Naive thymus-derived CD8-positive, alpha-beta T cell (primary cell): ENCODE data around the gene SLC2A8. TPM values are rescaled to one million over a fixed set of nuclear protein-coding genes. Genes with fewer than 3 reads are reported as not detected.

Experiments used
- ATAC-seq, 2 donors: fragments of 150-1000 bp; cut with Tn5 transposase in 1 of 2; sonication (Bioruptor Pico), chemical (Tn5 transposase) in 1 of 2; 1 replicate in 1 of 2; 2 replicates in 1 of 2; pipeline ENCODE4 v1.10.0; 2021; ENCODE audit warnings: mild to moderate bottlenecking in 2 of 2, moderate library complexity in 2 of 2
- POLR2A ChIA-PET: fragments of 350-600 bp; sonication (Branson Sonifier 250); formaldehyde crosslinking; loops from one replicate; lab custom pipeline; 2021; ENCODE audit warnings: antibody characterized with exemption; lab: Charles Lee
- DNase-seq, 10 donors: peaks; one replicate each; pipeline versions ENCODE4 v3.0.0 to v3.0.0-alpha.2; 2020 to 2022
- H3K27ac Mint-ChIP-seq, 10 donors: one replicate each; pipeline ENCODE4 v1.8.0; 2020 to 2022; ENCODE audit warnings: mild to moderate bottlenecking in 10 of 10, mixed read lengths in 10 of 10, moderate library complexity in 4 of 10, inconsistent platforms in 1 of 10
- H3K27me3 Mint-ChIP-seq, 5 donors: one replicate each; pipeline ENCODE4 v1.8.0; 2021 to 2022; ENCODE audit warnings: mixed read lengths in 5 of 5
- H3K36me3 Mint-ChIP-seq, 3 donors: one replicate each; pipeline ENCODE4 v1.8.0; 2020 to 2022; ENCODE audit warnings: mixed read lengths in 3 of 3, mild to moderate bottlenecking in 2 of 3, inconsistent platforms in 1 of 3
- H3K4me1 Mint-ChIP-seq, 4 donors: one replicate each; pipeline ENCODE4 v1.8.0; 2021 to 2022; ENCODE audit warnings: mixed read lengths in 4 of 4
- H3K4me3 Mint-ChIP-seq, 10 donors: one replicate each; pipeline ENCODE4 v1.8.0; 2020 to 2022; ENCODE audit warnings: mild to moderate bottlenecking in 10 of 10, mixed read lengths in 10 of 10, moderate library complexity in 6 of 10, inconsistent platforms in 1 of 10
- H3K9me3 Mint-ChIP-seq, 9 donors: one replicate each; pipeline ENCODE4 v1.8.0; 2020 to 2022; ENCODE audit warnings: mixed read lengths in 9 of 9, mild to moderate bottlenecking in 3 of 9, inconsistent platforms in 1 of 9, moderate library complexity in 1 of 9
- polyA plus RNA-seq, 3 donors: library from polyadenylated mRNA; unstranded; fragments of 300-500 nt; fragmentation: Illumina TruSeq; gene quantifications; one replicate each; pipeline ENCODE4 v1.2.3, GENCODE V29; 2021
- total RNA-seq, 8 experiments: library from RNA in 2 of 8; stranded (reverse) in 2 of 8; gene quantifications; one replicate each; pipeline ENCODE4 v1.2.3 and lab custom pipeline; 2021 to 2026

Gene SLC2A8
- total and polyA plus RNA-seq, 5 experiments from 2014 or later: 0.19 to 1.2 (median 0.39) TPM; not detected in 2

DNA sequence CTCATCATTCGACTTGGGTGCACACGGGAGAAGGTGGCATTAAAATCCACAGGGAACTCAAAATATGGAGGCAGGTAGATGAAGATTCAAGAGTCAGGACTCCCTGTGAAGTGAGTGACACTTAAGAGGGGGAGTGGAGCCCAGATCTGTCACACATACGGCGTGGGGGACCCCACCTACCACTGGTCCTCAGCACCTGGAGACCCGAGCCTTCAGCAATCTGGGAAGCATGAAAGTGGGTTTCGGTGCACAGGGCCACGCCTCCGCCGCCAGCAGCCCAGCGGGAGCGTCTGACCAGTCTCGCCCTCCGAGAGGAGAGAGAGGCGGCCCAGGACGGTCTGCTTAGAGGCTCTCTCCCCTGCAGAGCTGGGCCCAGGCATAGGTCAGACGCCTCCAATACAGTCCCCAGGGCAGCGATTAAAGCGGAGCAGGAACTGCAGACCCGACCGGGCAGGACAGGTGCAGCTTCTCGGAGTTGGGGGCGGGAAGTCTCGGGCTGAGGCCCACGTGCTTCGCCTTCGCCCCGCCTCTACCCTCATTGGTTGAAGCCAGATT is 639 bp upstream of the SLC2A8 start:
- no peaks in the 10 kb centered on the region for H3K9me3 Mint-ChIP-seq
- POLR2A ChIA-PET: interaction anchor here (0.6 to 1.7 kb wide), 4 partner anchors 8 to 85 kb away, joined by 3 to 9 read pairs (median 5); partner anchors contain the start of genes LRSAM1 and RPL12
- peaks cover 8 to 21% (median 14%) of the 10 kb centered on the region in 4 donors for H3K4me1 Mint-ChIP-seq
- ATAC-seq (no peak), DNase-seq (no peak)
- no peak overlapping the region for H3K27ac Mint-ChIP-seq
- peaks cover 43 to 89% (median 55%) of the 10 kb centered on the region in 5 donors for H3K27me3 Mint-ChIP-seq
- peak overlapping the region; percentile 39 to 77 (median 64) for H3K4me3 Mint-ChIP-seq
- no peaks in the 10 kb centered on the region for H3K36me3 Mint-ChIP-seq

DNA sequence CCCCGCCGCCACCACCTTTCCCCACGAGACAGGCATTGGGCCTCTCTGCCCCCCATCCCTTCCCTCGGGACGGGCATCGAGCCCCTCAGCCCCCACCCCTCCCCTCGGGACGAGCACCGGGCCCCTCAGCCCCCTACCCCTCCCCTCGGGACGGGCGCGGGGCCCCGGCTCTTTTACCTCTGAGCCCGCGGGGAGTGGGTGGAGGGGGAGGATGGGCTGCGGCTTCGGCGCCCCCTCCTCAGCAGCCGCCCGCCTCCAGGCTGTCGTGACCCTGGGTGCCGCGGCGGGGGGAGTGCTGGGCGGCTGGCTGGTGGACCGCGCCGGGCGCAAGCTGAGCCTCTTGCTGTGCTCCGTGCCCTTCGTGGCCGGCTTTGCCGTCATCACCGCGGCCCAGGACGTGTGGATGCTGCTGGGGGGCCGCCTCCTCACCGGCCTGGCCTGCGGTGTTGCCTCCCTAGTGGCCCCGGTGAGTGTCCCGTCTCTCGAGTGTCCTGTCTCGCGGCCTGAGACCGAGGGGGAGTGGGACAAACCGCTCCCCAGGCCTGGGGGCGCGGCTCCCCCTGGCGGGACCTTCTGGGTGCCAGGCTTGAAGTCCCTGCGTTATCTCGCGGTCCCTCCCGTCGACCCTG is 791 bp downstream of the SLC2A8 start:
- Mint-ChIP-seq H3K4me1 (peaks cover 6 to 21% (median 13%) of the 10 kb centered on the region in 4 donors), H3K4me3 (peak overlapping the region in 9 of 10 donors; percentile 43 to 83 (median 74)), H3K9me3 (no peaks in the 10 kb centered on the region), H3K27me3 (peaks cover 33 to 89% (median 49%) of the 10 kb centered on the region in 5 donors), H3K27ac (no peak overlapping the region), H3K36me3 (no peaks in the 10 kb centered on the region)
- no peak for DNase-seq
- peak in 1 of 2 donors; percentile 17 for ATAC-seq
- POLR2A ChIA-PET: interaction anchor here (1.2 to 1.7 kb wide), 3 partner anchors 9 to 53 kb away, joined by 3 to 9 read pairs (median 7); partner anchors contain the start of genes LRSAM1 and RPL12

GRCh38 chr9:127398275-127398647 is 1.3 kb downstream of the SLC2A8 start:
- Mint-ChIP-seq H3K36me3 (no peaks in the 10 kb centered on the region), H3K27me3 (peaks cover 29 to 89% (median 44%) of the 10 kb centered on the region in 5 donors), H3K4me3 (peak overlapping the region in 9 of 10 donors; percentile 43 to 83 (median 74)), H3K9me3 (no peaks in the 10 kb centered on the region), H3K27ac (no peak overlapping the region), H3K4me1 (peaks cover 6 to 21% (median 13%) of the 10 kb centered on the region in 4 donors)
- POLR2A ChIA-PET: interaction anchor here (0.6 to 1.3 kb wide), 3 partner anchors 52 to 168 kb away, joined by 4 to 6 read pairs (median 6); partner anchors contain the start of genes LRSAM1 and RPL12
- DNase-seq (no peak), ATAC-seq (no peak)

- Mint-ChIP-seq H3K9me3 (no peaks in the 10 kb centered on the region), H3K27ac (no peak overlapping the region), H3K27me3 (peaks cover 25 to 84% (median 42%) of the 10 kb centered on the region in 5 donors), H3K4me3 (peak overlapping the region in 6 of 10 donors; percentile 45 to 83 (median 74)), H3K4me1 (peaks cover 6 to 21% (median 13%) of the 10 kb centered on the region in 4 donors), H3K36me3 (no peaks in the 10 kb centered on the region)
- POLR2A ChIA-PET: interaction anchor here (0.6 to 1.3 kb wide), 4 partner anchors 25 to 168 kb away, joined by 3 to 6 read pairs (median 5); partner anchors contain the start of genes LRSAM1 and RPL12
- DNase-seq (no peak), ATAC-seq (no peak)
Observed at GRCh38 chr9:127398715-127399400, 1.9 kb downstream of the SLC2A8 start.

DNA sequence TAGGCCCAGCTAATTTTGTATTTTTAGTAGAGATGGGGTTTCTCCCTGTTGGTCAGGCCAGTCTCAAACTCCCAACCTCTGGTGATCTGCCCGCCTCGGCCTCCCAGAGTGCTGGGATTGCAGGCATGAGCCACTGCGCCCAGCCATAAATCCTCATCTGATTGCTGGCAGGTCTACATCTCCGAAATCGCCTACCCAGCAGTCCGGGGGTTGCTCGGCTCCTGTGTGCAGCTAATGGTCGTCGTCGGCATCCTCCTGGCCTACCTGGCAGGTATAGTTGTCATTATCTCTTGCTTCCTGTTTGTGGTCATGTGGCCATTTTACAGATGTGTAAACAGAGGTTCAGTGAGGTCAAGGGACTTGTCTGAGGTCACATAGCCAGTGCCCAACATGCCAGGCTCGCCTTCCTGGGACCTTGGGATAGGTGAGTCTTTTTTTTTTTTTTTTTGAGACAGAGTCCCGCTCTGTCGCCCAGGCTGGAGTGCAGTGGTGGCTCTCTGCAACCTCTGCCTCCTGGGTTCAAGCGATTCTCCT is 2.8 kb downstream of the SLC2A8 start:
- DNase-seq (no peak), ATAC-seq (no peak)
- H3K4me3 Mint-ChIP-seq: no peak overlapping the region
- POLR2A ChIA-PET: interaction anchor here (1.3 kb wide), 1 partner anchor 51 kb away, joined by 6 read pairs; the partner anchor contains the start of genes LRSAM1 and RPL12
- H3K4me1 Mint-ChIP-seq: peaks cover 6 to 21% (median 13%) of the 10 kb centered on the region in 4 donors
- no peaks in the 10 kb centered on the region for H3K36me3 Mint-ChIP-seq
- H3K9me3 Mint-ChIP-seq: no peaks in the 10 kb centered on the region
- H3K27ac Mint-ChIP-seq: no peak overlapping the region
- peaks cover 19 to 82% (median 42%) of the 10 kb centered on the region in 5 donors for H3K27me3 Mint-ChIP-seq

- DNase-seq (no peak), ATAC-seq (no peak)
- Mint-ChIP-seq H3K27me3 (peaks cover 11 to 86% (median 42%) of the 10 kb centered on the region in 5 donors), H3K36me3 (peaks cover 0 to 2% (median 0%) of the 10 kb centered on the region in 3 donors), H3K9me3 (no peaks in the 10 kb centered on the region), H3K4me3 (no peak overlapping the region), H3K27ac (peak overlapping the region in 1 of 10 donors; percentile 40), H3K4me1 (peaks cover 6 to 9% (median 8%) of the 10 kb centered on the region in 4 donors)
- POLR2A ChIA-PET: no interaction called here
Observed at GRCh38 chr9:127402401-127403090, 5.6 kb downstream of the SLC2A8 start.

DNA sequence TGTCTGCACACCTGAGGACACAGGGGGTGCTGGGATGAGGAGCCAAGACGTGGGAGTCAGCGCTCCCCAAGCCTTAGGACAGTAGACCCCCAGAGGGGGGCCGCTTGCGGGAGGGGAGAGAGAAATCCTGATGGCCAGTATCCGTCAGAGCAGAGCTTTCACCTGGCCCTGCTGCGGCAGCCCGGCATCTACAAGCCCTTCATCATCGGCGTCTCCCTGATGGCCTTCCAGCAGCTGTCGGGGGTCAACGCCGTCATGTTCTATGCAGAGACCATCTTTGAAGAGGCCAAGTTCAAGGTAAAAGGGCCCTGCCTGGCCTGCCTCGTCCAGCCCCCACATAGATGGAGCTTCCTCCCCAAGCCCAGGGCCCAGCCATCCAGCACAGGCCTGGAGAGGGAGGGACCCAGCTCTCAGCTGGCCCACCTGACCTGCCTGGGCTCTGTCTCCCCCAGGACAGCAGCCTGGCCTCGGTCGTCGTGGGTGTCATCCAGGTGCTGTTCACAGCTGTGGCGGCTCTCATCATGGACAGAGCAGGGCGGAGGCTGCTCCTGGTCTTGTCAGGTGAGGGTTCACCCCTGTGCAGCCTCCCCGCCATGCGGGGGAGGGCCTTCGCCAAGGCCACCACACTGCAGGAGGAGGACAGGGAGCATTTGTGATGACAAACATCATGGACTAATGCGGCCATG is 6.7 kb downstream of the SLC2A8 start:
- DNase-seq: no peak
- Mint-ChIP-seq H3K36me3 (peaks cover 0 to 2% (median 0%) of the 10 kb centered on the region in 3 donors), H3K27ac (no peak overlapping the region), H3K27me3 (peaks cover 9 to 87% (median 35%) of the 10 kb centered on the region in 5 donors), H3K9me3 (no peaks in the 10 kb centered on the region), H3K4me3 (no peak overlapping the region), H3K4me1 (peaks cover 0 to 1% (median under 1%) of the 10 kb centered on the region in 4 donors)
- POLR2A ChIA-PET: interaction anchor here (1.3 kb wide), 1 partner anchor 48 kb away, joined by 4 read pairs; the partner anchor contains the start of genes LRSAM1 and RPL12
- no peak for ATAC-seq

GRCh38 chr9:127404631-127405030 is 7.7 kb downstream of the SLC2A8 start:
- DNase-seq: no peak
- no peaks in the 10 kb centered on the region for H3K4me1 Mint-ChIP-seq
- peaks cover 9 to 79% (median 29%) of the 10 kb centered on the region in 5 donors for H3K27me3 Mint-ChIP-seq
- no peak for ATAC-seq
- peaks cover 0 to 2% (median 0%) of the 10 kb centered on the region in 3 donors for H3K36me3 Mint-ChIP-seq
- H3K27ac Mint-ChIP-seq: no peak overlapping the region
- no peak overlapping the region for H3K4me3 Mint-ChIP-seq
- no peaks in the 10 kb centered on the region for H3K9me3 Mint-ChIP-seq
- POLR2A ChIA-PET: interaction anchor here (0.6 to 1.3 kb wide), 2 partner anchors 23 to 47 kb away, joined by 3 to 4 read pairs; partner anchors contain the start of genes LRSAM1 and RPL12

DNA sequence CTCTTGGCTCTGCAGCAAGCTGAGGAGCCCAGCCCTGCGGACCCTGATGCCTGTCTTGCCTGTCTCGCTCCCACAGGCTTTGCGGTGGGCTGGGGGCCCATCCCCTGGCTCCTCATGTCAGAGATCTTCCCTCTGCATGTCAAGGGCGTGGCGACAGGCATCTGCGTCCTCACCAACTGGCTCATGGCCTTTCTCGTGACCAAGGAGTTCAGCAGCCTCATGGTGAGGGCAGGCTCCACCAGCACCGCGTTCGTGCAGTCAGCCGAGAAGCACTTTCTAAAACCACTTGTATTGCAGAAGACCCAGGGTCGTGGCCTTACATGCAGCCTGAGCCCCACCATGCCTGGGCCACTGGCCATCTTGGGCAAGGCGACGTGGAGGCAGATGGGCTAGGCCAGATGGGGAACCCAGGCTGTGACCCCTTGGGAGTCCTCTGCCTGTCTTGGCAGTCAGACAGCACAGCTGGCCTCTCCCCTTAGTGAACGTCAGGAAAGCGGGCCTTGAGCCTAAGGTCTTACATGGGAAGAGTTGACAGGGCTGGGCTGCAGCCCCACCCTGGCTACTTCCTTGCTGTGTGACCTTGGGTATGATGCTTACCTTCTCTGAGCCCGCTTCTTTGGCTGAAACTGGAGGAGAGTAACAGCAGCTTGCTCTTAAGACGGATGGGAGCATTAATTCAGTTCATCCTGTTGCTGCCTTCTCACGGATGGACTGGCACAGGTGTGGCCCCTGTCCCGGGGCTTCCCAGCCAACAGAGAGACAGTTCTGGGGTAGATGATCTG is 8.6 kb downstream of the SLC2A8 start:
- POLR2A ChIA-PET: no interaction called here
- ATAC-seq: no peak
- Mint-ChIP-seq H3K4me1 (no peaks in the 10 kb centered on the region), H3K36me3 (peaks cover 0 to 2% (median 0%) of the 10 kb centered on the region in 3 donors), H3K27me3 (peaks cover 9 to 74% (median 23%) of the 10 kb centered on the region in 5 donors), H3K4me3 (no peak overlapping the region), H3K9me3 (no peaks in the 10 kb centered on the region), H3K27ac (no peak overlapping the region)
- DNase-seq: no peak

DNA sequence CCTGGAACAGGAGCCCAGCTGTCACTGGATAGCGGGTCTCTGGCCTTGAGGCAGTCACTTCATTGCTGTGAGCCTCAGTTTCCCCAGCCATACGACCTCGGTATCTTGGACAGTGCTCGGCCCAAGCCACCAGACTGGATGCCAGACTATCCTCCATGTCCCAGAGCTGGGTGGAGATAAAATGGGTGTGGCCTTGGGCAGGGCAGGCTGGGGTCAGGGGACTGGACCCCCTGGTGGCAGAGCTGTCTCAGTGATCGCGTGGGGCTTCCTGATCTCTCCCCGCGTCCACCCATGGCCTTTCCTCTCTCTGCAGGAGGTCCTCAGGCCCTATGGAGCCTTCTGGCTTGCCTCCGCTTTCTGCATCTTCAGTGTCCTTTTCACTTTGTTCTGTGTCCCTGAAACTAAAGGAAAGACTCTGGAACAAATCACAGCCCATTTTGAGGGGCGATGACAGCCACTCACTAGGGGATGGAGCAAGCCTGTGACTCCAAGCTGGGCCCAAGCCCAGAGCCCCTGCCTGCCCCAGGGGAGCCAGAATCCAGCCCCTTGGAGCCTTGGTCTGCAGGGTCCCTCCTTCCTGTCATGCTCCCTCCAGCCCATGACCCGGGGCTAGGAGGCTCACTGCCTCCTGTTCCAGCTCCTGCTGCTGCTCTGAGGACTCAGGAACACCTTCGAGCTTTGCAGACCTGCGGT is 10.0 kb downstream of the SLC2A8 start:
- POLR2A ChIA-PET: interaction anchor here (1.0 to 1.4 kb wide), 2 partner anchors 10 to 44 kb away, joined by 3 read pairs; partner anchors contain the start of genes RPL12 and SLC2A8
- Mint-ChIP-seq H3K27me3 (peaks cover 14 to 70% (median 31%) of the 10 kb centered on the region in 5 donors), H3K4me1 (peaks cover 0 to 6% (median 0%) of the 10 kb centered on the region in 4 donors), H3K9me3 (no peaks in the 10 kb centered on the region), H3K27ac (peak overlapping the region in 1 of 10 donors; percentile 18), H3K36me3 (peaks cover 0 to 2% (median 0%) of the 10 kb centered on the region in 3 donors), H3K4me3 (no peak overlapping the region)
- DNase-seq (no peak), ATAC-seq (no peak)
